Cardiac muscle cell (in vitro differentiated cells and primary cell): ENCODE results near the gene SPC25. TPM values are rescaled to one million over a fixed set of nuclear protein-coding genes. Genes with fewer than 3 reads are reported as not detected.

Source experiments
- DNase-seq, 2 donors: peaks; one replicate each; pipeline versions ENCODE4 v3.0.0 to v3.0.0-alpha.2; 2010 to 2017; ENCODE audit warnings: low read depth in 1 of 2, low spot score in 1 of 2
- H3K27ac ChIP-seq: fragments of 200-600 bp; sonication (generic); 2 replicates; pipeline ENCODE4 v1.5.1; 2016
- H3K27me3 ChIP-seq: fragments of 200-600 bp; sonication (generic); 2 replicates; pipeline ENCODE4 v1.6.0; 2016; ENCODE audit warnings: control low read depth
- H3K36me3 ChIP-seq: fragments of 200-600 bp; sonication (generic); 2 replicates; pipeline ENCODE4 v1.5.1; 2016; ENCODE audit warnings: control low read depth
- H3K4me1 ChIP-seq: fragments of 200-600 bp; sonication (generic); 2 replicates; pipeline ENCODE4 v1.8.1; 2017; ENCODE audit warnings: low read depth, mild to moderate bottlenecking, mixed run types
- H3K4me3 ChIP-seq: fragments of 200-600 bp; sonication (generic); 2 replicates; pipeline ENCODE4 v1.5.1; 2016; ENCODE audit warnings: mild to moderate bottlenecking
- H3K9me3 ChIP-seq: fragments of 200-600 bp; sonication (generic); 2 replicates; pipeline ENCODE4 v1.5.1; 2017; ENCODE audit warnings: low read depth, mild to moderate bottlenecking, control low read depth
- CTCF ChIP-seq: IDR thresholded peaks from 2 replicates; pipeline ENCODE4 v1.5.1; 2012; ENCODE audit warnings: low read depth, mild to moderate bottlenecking, low read length
- polyA plus RNA-seq: library from polyadenylated mRNA; unstranded; fragments of >200 nt; fragmentation: Nextera tagmentation; extraction: Ambion mirVana; gene quantifications from 2 replicates; pipeline ENCODE4 v1.2.1, GENCODE V29; 2016
- total RNA-seq: library from RNA; depleted of rRNA; stranded (reverse); fragments of >200 nt; gene quantifications from 2 replicates; pipeline ENCODE4 v1.2.3, GENCODE V29; 2016

SPC25 gene
- total and polyA plus RNA-seq, 2 experiments from 2014 or later: 10.1 to 12.0 TPM

- peaks cover 11% of the 10 kb centered on the region for H3K27me3 ChIP-seq
- no peak for TF ChIP-seq CTCF
Measured at GRCh38 chr2:168916331-168916675, 26.1 kb upstream of the SPC25 start.

DNA sequence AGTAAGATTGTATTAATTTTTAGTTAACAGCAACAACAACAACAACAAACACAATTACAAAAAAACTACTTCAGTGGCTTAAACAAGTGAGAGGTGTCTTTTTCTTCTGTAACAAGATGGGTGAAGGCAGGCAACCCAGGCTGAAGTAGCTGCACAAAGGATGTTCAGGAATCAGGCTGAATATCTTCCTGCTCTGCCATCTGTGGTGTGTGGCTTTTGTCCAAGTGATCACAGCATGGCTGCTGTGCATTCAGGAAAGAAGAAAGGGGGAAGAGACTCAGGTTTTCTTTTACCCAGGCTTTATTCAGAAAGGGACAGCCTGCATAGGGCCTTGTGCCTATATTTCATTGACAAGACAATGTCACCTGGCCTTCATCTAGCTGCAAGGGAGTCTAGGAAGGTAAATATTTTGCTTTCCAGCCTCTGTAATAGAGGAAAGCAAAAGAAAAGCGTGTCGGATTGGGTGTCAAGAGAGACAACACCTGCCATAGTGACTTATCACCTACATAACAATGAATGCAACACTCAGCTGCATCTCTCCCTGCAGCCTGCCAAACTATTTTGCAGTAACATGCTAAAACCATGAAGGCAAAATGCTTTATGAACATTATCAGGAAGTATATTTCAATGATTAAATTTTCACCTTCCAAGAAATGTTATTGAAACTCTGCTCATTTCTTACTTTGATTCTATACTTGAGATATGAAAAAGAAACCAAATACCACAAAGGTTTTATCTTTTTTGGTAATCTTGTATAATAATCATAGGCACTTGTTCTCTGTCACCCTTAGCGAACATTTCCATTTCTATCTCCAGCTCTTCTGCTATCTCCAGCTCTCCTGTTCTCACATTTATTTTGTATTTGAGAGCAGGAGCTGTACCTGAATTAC, 25.5 kb upstream of the SPC25 start:
- no peak for TF ChIP-seq CTCF
- no peaks in the 10 kb centered on the region for H3K9me3 ChIP-seq
- no peaks in the 10 kb centered on the region for H3K4me1 ChIP-seq
- no peak overlapping the region for H3K27ac ChIP-seq
- no peak for DNase-seq
- H3K4me3 ChIP-seq: no peak overlapping the region
- H3K36me3 ChIP-seq: no peaks in the 10 kb centered on the region
- peaks cover 11% of the 10 kb centered on the region for H3K27me3 ChIP-seq

More at GRCh38 chr2:168916331-168916675, 26.1 kb upstream of the SPC25 start:
- no peak overlapping the region for H3K4me3 ChIP-seq
- DNase-seq: no peak
- H3K4me1 ChIP-seq: no peaks in the 10 kb centered on the region
- H3K36me3 ChIP-seq: no peaks in the 10 kb centered on the region
- no peaks in the 10 kb centered on the region for H3K9me3 ChIP-seq
- no peak overlapping the region for H3K27ac ChIP-seq

- Histone ChIP-seq H3K4me1 (no peaks in the 10 kb centered on the region), H3K9me3 (no peaks in the 10 kb centered on the region), H3K4me3 (no peak overlapping the region), H3K27me3 (peaks cover 11% of the 10 kb centered on the region), H3K27ac (no peak overlapping the region), H3K36me3 (no peaks in the 10 kb centered on the region)
- no peak for TF ChIP-seq CTCF
- no peak for DNase-seq
Measured at GRCh38 chr2:168913495-168913894, 23.3 kb upstream of the SPC25 start.

DNA sequence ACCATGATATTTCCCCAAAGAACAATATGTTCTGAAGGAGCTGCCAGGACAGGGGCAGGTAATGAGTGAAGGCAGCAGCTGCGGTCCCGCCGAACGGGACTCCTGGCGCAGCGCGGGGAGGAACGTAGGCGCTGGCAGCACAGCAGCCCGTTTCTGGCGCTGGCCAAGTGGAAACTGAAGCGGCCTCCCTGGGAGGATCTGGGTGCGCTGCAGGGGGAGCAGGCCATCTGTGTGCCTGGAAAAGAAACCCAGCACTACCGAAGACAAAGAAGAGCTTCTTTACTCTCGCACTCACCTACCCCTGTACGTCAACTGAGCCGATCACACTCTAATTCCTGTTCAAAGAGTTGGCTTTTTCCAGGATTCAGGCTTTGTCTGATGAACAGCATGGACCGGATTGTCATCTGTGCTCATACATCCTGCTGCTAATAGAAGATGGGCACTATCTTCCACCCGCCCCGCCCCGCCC, 22.7 kb upstream of the SPC25 start:
- Histone ChIP-seq H3K9me3 (no peaks in the 10 kb centered on the region), H3K27me3 (peaks cover 11% of the 10 kb centered on the region), H3K4me1 (no peaks in the 10 kb centered on the region), H3K27ac (no peak overlapping the region), H3K4me3 (no peak overlapping the region), H3K36me3 (no peaks in the 10 kb centered on the region)
- TF ChIP-seq CTCF: no peak
- DNase-seq: peak; percentile 12 to 53

GRCh38 chr2:168912466-168912865, 22.2 kb upstream of the SPC25 start:
- H3K9me3 ChIP-seq: no peaks in the 10 kb centered on the region
- H3K4me1 ChIP-seq: no peaks in the 10 kb centered on the region
- H3K27ac ChIP-seq: no peak overlapping the region
- TF ChIP-seq CTCF: no peak
- peaks cover 11% of the 10 kb centered on the region for H3K27me3 ChIP-seq
- no peak for DNase-seq
- no peaks in the 10 kb centered on the region for H3K36me3 ChIP-seq
- H3K4me3 ChIP-seq: no peak overlapping the region
